Stimulated activated naive B cell treated with anti-CD40 and anti-IgM and Interleukin-4, amounts not matched to agents 10 μg/mL and 1 μg/mL and 100 μg/mL, for 72 hours (primary cell): ENCODE data around the gene C1QL2.

Source experiments
- ATAC-seq, 2 donors: fragments of 150-1000 bp; cut with Tn5 transposase; replicated peaks; 2 replicates each; pipeline ENCODE4 v1.10.0; 2021; ENCODE audit warnings: moderate library complexity in 1 of 2
- DNase-seq: peaks from one replicate; pipeline ENCODE4 v3.0.0; 2021
- H3K27ac Mint-ChIP-seq: one replicate; pipeline ENCODE4 v1.8.0; 2022; ENCODE audit warnings: mild to moderate bottlenecking, mixed read lengths
- H3K27me3 Mint-ChIP-seq, 2 donors: one replicate each; pipeline ENCODE4 v1.8.0; 2022; ENCODE audit warnings: mixed read lengths in 2 of 2
- H3K36me3 Mint-ChIP-seq, 2 donors: one replicate each; pipeline ENCODE4 v1.8.0; 2022; ENCODE audit warnings: mixed read lengths in 2 of 2, mild to moderate bottlenecking in 1 of 2
- H3K4me1 Mint-ChIP-seq, 2 donors: one replicate each; pipeline ENCODE4 v1.8.0; 2022; ENCODE audit warnings: mixed read lengths in 2 of 2, mild to moderate bottlenecking in 1 of 2
- H3K4me3 Mint-ChIP-seq, 2 donors: one replicate each; pipeline ENCODE4 v1.8.0; 2022; ENCODE audit warnings: mild to moderate bottlenecking in 2 of 2, mixed read lengths in 2 of 2, moderate library complexity in 1 of 2
- H3K9me3 Mint-ChIP-seq, 2 donors: one replicate each; pipeline ENCODE4 v1.8.0; 2022; ENCODE audit warnings: mixed read lengths in 2 of 2, mild to moderate bottlenecking in 1 of 2

Gene C1QL2

GRCh38 chr2:119192893-119193292 lies 34.3 kb upstream of the C1QL2 start:
- Mint-ChIP-seq H3K4me1 (peaks cover 0 to 5% of the 10 kb centered on the region in 2 donors), H3K27me3 (peaks cover 24 to 42% of the 10 kb centered on the region in 2 donors), H3K9me3 (no peaks in the 10 kb centered on the region), H3K27ac (no peak overlapping the region), H3K4me3 (no peak overlapping the region), H3K36me3 (no peaks in the 10 kb centered on the region)
- ATAC-seq (no peak), DNase-seq (no peak)

- no peak overlapping the region for H3K4me3 Mint-ChIP-seq
- no peaks in the 10 kb centered on the region for H3K36me3 Mint-ChIP-seq
- ATAC-seq = no peak
- no peaks in the 10 kb centered on the region for H3K9me3 Mint-ChIP-seq
- H3K4me1 Mint-ChIP-seq = peaks cover 0 to 5% of the 10 kb centered on the region in 2 donors
- H3K27me3 Mint-ChIP-seq = peaks cover 22 to 44% of the 10 kb centered on the region in 2 donors
- DNase-seq = no peak
- H3K27ac Mint-ChIP-seq = no peak overlapping the region
These were observed 32.0 kb upstream of the C1QL2 start for GRCh38 chr2:119190321-119191111.

GRCh38 chr2:119184512-119184911 lies 26.0 kb upstream of the C1QL2 start:
- ATAC-seq (no peak), DNase-seq (no peak)
- no peaks in the 10 kb centered on the region for H3K9me3 Mint-ChIP-seq
- no peaks in the 10 kb centered on the region for H3K4me1 Mint-ChIP-seq
- peaks cover 5 to 11% of the 10 kb centered on the region in 2 donors for H3K27me3 Mint-ChIP-seq
- no peak overlapping the region for H3K4me3 Mint-ChIP-seq
- H3K36me3 Mint-ChIP-seq = no peaks in the 10 kb centered on the region
- H3K27ac Mint-ChIP-seq = no peak overlapping the region

GRCh38 chr2:119181791-119182445 lies 23.4 kb upstream of the C1QL2 start:
- DNase-seq = no peak
- Mint-ChIP-seq H3K9me3 (no peaks in the 10 kb centered on the region), H3K27me3 (peaks cover 0 to 7% of the 10 kb centered on the region in 2 donors), H3K4me1 (no peaks in the 10 kb centered on the region), H3K4me3 (no peak overlapping the region), H3K36me3 (no peaks in the 10 kb centered on the region), H3K27ac (no peak overlapping the region)
- no peak for ATAC-seq

DNA sequence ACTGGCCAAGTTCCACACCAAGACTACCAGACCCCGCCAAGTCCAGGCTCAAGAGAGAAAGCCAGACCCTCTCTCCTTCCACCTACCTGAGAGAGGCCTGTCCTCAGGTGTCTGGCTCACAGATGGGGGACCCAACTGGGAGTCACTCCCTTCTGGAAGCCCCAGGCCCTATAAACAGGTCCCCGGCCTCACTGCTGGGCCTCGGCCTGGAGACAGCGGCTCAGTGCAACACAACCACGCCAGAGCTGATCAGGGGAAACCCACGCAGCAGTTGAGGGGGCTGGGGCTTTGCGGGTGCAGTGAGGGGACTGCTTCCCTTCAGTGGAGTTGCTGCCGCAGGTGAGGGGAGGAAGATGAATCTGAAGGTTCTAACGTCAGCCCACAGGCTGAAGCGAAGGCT lies 22.8 kb upstream of the C1QL2 start:
- Mint-ChIP-seq H3K27ac (peak overlapping the region; percentile 14), H3K27me3 (peaks cover 0 to 5% of the 10 kb centered on the region in 2 donors), H3K9me3 (no peaks in the 10 kb centered on the region), H3K36me3 (no peaks in the 10 kb centered on the region), H3K4me1 (no peaks in the 10 kb centered on the region), H3K4me3 (no peak overlapping the region)
- no peak for DNase-seq
- ATAC-seq = no peak

- no peaks in the 10 kb centered on the region for H3K36me3 Mint-ChIP-seq
- H3K9me3 Mint-ChIP-seq = no peaks in the 10 kb centered on the region
- ATAC-seq (no peak), DNase-seq (no peak)
- H3K4me1 Mint-ChIP-seq = no peaks in the 10 kb centered on the region
- no peaks in the 10 kb centered on the region for H3K27me3 Mint-ChIP-seq
- H3K4me3 Mint-ChIP-seq = no peak overlapping the region
- H3K27ac Mint-ChIP-seq = no peak overlapping the region
These were observed 22.3 kb upstream of the C1QL2 start for GRCh38 chr2:119180892-119181291.

- Mint-ChIP-seq H3K9me3 (no peaks in the 10 kb centered on the region), H3K27ac (no peak overlapping the region), H3K27me3 (no peaks in the 10 kb centered on the region), H3K4me3 (no peak overlapping the region), H3K4me1 (no peaks in the 10 kb centered on the region), H3K36me3 (no peaks in the 10 kb centered on the region)
- DNase-seq (no peak), ATAC-seq (no peak)
These were observed 21.4 kb upstream of the C1QL2 start for GRCh38 chr2:119179991-119180390.

DNA sequence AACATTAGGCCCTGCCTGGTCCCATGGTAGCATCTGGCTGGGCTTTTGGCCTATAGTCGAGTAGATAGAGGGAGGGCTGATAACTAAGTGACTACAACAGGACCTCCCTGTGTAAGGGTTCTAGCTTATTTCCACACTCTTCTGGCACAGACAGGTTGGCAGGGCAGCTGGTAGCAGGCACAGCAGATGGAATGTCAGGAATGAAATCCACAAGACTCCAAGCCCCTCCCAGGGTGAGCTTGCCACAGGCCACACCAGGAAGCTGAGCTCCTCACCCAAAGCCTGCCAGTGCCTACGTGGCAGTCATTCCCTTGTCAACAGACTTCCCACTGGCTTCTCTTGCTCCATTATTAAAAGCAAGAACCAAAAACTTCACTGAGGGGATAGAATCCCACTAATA lies 20.7 kb upstream of the C1QL2 start:
- ATAC-seq = no peak
- H3K27ac Mint-ChIP-seq = no peak overlapping the region

DNA sequence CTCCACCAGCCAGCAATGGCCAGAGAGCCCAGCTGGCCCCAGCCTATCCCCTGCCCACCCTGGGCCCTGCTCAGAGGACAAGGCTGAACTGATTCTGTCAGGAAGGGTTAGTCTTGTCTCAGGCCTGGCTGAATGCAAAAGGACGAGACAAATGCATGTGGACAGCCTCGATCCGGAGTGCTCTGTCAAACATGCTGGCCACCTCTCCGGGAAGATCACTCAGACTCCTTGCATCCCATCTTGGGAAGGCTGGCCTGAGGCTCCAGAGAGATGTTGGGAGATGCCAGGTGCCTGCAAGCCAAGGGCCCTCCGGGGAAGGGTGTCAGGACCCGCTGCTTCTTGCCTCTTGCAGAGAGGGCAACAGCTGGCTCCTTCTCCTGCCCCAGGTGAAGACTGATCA lies 20.2 kb upstream of the C1QL2 start:
- no peaks in the 10 kb centered on the region for H3K9me3 Mint-ChIP-seq
- no peaks in the 10 kb centered on the region for H3K36me3 Mint-ChIP-seq
- no peak for ATAC-seq

More for the DNA sequence above, 20.7 kb upstream of the C1QL2 start:
- H3K36me3 Mint-ChIP-seq = no peaks in the 10 kb centered on the region
- no peaks in the 10 kb centered on the region for H3K9me3 Mint-ChIP-seq
- H3K4me3 Mint-ChIP-seq = no peak overlapping the region
- H3K4me1 Mint-ChIP-seq = no peaks in the 10 kb centered on the region
- no peak for DNase-seq
- no peaks in the 10 kb centered on the region for H3K27me3 Mint-ChIP-seq

GRCh38 chr2:119177838-119178190 lies 19.3 kb upstream of the C1QL2 start:
- H3K27ac Mint-ChIP-seq = no peak overlapping the region
- H3K4me1 Mint-ChIP-seq = no peaks in the 10 kb centered on the region
- no peaks in the 10 kb centered on the region for H3K27me3 Mint-ChIP-seq
- DNase-seq (no peak), ATAC-seq (no peak)
- no peak overlapping the region for H3K4me3 Mint-ChIP-seq
- no peaks in the 10 kb centered on the region for H3K36me3 Mint-ChIP-seq
- no peaks in the 10 kb centered on the region for H3K9me3 Mint-ChIP-seq

More for the DNA sequence above, 20.2 kb upstream of the C1QL2 start:
- no peaks in the 10 kb centered on the region for H3K27me3 Mint-ChIP-seq
- DNase-seq = no peak
- H3K4me3 Mint-ChIP-seq = no peak overlapping the region
- no peaks in the 10 kb centered on the region for H3K4me1 Mint-ChIP-seq
- no peak overlapping the region for H3K27ac Mint-ChIP-seq

DNA sequence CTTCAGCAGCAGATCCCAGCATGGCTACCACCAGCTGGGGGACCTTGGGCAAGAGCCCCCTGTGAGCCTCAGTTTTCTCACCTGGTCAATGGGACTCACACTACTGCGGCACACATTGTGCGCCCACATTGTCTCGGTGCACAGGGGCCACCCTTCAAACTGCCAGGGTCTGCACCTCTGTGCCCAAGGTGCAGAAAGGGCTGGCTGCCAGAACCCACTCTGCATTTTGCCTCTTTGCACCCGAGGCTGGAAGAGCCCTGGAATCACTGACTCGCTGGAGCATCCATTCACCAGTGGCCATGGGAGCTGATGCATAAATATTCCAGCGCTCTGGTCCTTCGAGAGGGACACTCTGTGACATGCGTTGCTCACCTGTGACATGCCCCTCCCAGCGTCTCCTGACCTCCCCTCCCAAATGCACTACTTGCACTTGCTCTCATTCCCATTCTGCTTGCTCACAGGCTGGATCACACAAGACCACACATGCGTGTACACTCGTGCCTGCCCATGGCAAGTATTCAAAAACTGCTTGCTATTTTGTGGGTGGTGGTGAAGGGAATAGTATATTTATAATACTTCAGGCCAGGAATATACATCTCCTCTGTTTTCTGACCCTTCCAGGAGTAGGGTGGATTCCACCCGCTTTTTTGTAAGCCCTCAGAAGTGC lies 18.8 kb upstream of the C1QL2 start:
- no peaks in the 10 kb centered on the region for H3K4me1 Mint-ChIP-seq
- no peaks in the 10 kb centered on the region for H3K27me3 Mint-ChIP-seq
- no peaks in the 10 kb centered on the region for H3K9me3 Mint-ChIP-seq
- H3K36me3 Mint-ChIP-seq = no peaks in the 10 kb centered on the region
- H3K27ac Mint-ChIP-seq = no peak overlapping the region
- H3K4me3 Mint-ChIP-seq = no peak overlapping the region
- ATAC-seq = no peak
- DNase-seq = no peak

GRCh38 chr2:119175517-119175916 lies 17.0 kb upstream of the C1QL2 start:
- no peak for DNase-seq
- no peaks in the 10 kb centered on the region for H3K9me3 Mint-ChIP-seq
- H3K27me3 Mint-ChIP-seq = peaks cover 0 to 2% of the 10 kb centered on the region in 2 donors
- H3K4me3 Mint-ChIP-seq = no peak overlapping the region
- H3K4me1 Mint-ChIP-seq = no peaks in the 10 kb centered on the region
- H3K36me3 Mint-ChIP-seq = no peaks in the 10 kb centered on the region
- ATAC-seq = no peak
- no peak overlapping the region for H3K27ac Mint-ChIP-seq

DNA sequence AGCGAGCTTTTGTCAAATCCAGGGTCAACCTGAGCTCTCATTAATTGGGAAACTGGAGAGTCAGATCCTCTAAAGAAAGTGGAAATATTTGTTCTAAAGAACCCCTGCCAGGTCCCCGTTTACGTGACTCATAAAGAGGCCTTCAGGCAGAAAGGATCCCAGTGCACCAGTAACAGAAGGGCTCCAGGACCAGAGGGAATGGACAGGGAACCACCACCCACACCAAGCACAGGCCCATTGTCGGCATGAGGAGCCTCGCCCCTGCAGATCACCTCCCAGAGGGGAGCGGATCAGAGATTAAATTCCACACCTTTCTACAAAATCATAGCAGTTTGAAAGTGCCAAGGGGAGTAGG lies 16.4 kb upstream of the C1QL2 start:
- Mint-ChIP-seq H3K9me3 (no peaks in the 10 kb centered on the region), H3K36me3 (no peaks in the 10 kb centered on the region), H3K27ac (no peak overlapping the region), H3K27me3 (peaks cover 0 to 6% of the 10 kb centered on the region in 2 donors), H3K4me3 (no peak overlapping the region), H3K4me1 (no peaks in the 10 kb centered on the region)
- ATAC-seq (no peak), DNase-seq (no peak)

DNA sequence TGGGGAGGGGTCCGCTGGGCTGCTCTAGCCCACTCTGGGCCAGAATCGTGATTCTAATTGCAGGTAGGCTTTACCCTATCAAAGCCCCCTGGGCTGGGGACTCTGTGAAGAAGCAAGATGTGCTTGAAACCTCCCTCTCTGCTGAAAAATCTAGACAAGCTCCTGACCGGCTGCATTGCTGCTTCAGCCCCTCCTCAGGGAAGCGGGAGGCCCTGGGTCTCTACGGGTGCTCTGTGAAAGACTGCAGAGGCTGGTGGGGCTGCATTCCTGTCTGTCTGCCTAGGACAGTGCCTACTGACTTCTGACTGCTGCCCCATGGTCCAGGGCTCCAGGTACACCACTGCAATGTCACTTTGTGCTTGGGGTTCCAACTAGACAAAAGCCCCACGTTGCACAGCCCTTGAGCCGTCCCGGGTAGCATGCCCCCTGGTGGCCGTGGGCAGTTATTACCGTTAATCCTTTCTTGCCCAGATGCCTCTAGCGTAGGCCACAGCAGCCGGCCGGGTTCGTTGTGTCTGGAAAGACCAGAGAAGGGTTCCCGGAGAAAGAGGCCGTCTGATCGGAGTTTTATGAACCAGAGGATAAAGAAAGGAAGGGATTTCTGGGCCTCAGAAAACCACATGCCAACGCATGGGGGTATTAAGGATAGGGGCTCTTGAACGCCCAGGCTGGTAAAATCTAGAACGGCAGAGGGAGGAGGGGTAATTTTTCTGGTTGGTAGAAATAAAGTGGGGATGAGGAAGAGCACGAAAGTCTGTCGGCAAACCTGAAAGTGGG lies 15.9 kb upstream of the C1QL2 start:
- Mint-ChIP-seq H3K4me1 (no peaks in the 10 kb centered on the region), H3K4me3 (no peak overlapping the region), H3K9me3 (no peaks in the 10 kb centered on the region), H3K27me3 (peaks cover 0 to 6% of the 10 kb centered on the region in 2 donors), H3K27ac (no peak overlapping the region), H3K36me3 (no peaks in the 10 kb centered on the region)
- peak; percentile 28 for DNase-seq
- ATAC-seq = peak; percentile 74 to 77
